Lower leg skin (tissue), 3 donors: Measurements from ENCODE around the gene RNF13.

Source experiments
- POLR2A ChIP-seq, 2 donors: fragments of 450-650 bp; IDR thresholded peaks; one replicate each; pipeline ENCODE4 v1.6.1; 2016 to 2017; ENCODE audit warnings: antibody characterized with exemption in 2 of 2, mild to moderate bottlenecking in 1 of 2, moderate library complexity in 1 of 2
- TF ChIP-seq, protein P1 (sequence below), 3 donors: fragments of 450-650 bp; IDR thresholded peaks; one replicate each; pipeline ENCODE4 v1.5.1; 2016; ENCODE audit warnings: antibody characterized with exemption in 3 of 3, mild to moderate bottlenecking in 3 of 3, moderate library complexity in 2 of 3

DNA sequence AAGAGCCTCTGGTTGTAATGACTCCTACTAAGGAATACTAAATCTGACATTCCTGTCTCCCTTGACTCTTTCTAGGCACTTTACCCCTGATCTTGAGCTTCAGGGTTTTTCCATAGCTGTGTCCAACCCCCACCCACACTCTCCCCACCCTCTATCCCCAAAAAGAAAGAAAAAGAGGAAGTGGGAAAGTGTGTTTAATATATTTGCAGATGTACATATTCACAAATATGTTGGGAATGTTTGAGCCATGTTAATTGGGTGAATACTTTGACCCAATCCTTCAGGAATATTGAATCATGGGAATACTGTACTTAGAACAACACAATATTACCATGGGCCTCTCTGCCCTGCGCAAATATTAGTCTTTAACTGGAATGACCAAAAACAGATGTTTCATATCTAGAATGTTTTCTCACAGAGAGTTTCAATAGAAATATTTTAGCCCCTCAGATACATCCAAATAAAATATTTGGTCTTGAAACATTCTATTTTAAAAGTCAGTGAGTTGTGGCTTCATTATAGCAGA, 177.5 kb downstream of the RNF13 start:
- TF ChIP-seq, protein P1, sequence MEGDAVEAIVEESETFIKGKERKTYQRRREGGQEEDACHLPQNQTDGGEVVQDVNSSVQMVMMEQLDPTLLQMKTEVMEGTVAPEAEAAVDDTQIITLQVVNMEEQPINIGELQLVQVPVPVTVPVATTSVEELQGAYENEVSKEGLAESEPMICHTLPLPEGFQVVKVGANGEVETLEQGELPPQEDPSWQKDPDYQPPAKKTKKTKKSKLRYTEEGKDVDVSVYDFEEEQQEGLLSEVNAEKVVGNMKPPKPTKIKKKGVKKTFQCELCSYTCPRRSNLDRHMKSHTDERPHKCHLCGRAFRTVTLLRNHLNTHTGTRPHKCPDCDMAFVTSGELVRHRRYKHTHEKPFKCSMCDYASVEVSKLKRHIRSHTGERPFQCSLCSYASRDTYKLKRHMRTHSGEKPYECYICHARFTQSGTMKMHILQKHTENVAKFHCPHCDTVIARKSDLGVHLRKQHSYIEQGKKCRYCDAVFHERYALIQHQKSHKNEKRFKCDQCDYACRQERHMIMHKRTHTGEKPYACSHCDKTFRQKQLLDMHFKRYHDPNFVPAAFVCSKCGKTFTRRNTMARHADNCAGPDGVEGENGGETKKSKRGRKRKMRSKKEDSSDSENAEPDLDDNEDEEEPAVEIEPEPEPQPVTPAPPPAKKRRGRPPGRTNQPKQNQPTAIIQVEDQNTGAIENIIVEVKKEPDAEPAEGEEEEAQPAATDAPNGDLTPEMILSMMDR (IDR thresholded peaks at IDR 0.05) = no peak
- no peak for TF ChIP-seq POLR2A (IDR thresholded peaks at IDR 0.05)
